GM12864 (cell line): ENCODE data around the gene SBF1.
"Not testable (repeated sequence)": the region's sequence is repeated elsewhere in the genome, so short reads cannot be mapped to it uniquely, and the experiment has no call there.

Source experiments
- DNase-seq: peaks from one replicate; pipeline ENCODE4 v3.0.0-alpha.2; 2011; ENCODE audit warnings: low read depth
- H3K4me3 ChIP-seq: 2 replicates; pipeline ENCODE4 v1.5.1; 2011; ENCODE audit warnings: mild to moderate bottlenecking, low read depth, low read length, control low read depth
- CTCF ChIP-seq: IDR thresholded peaks from 2 replicates; pipeline ENCODE4 v1.5.1; 2011; ENCODE audit warnings: low read depth, mild to moderate bottlenecking, moderate library complexity, low read length, control low read depth, inconsistent platforms; ENCODE audit errors: missing control alignments

The SBF1 gene

GRCh38 chr22:50418624-50419023 is 56.2 kb downstream of the SBF1 start:
- DNase-seq: no peak
- no peak for TF ChIP-seq CTCF
- H3K4me3 ChIP-seq: no peak overlapping the region

GRCh38 chr22:50417411-50418210 is 57.2 kb downstream of the SBF1 start:
- no peak for DNase-seq
- no peak for TF ChIP-seq CTCF
- no peak overlapping the region for H3K4me3 ChIP-seq

GRCh38 chr22:50416996-50417395 is 57.8 kb downstream of the SBF1 start:
- no peak for DNase-seq
- no peak overlapping the region for H3K4me3 ChIP-seq
- no peak for TF ChIP-seq CTCF

- DNase-seq: no peak
- TF ChIP-seq CTCF: no peak
- no peak overlapping the region for H3K4me3 ChIP-seq
These were observed 59.4 kb downstream of the SBF1 start for GRCh38 chr22:50415426-50415825.

- no peak overlapping the region for H3K4me3 ChIP-seq
- no peak for DNase-seq
- TF ChIP-seq CTCF: no peak
These were observed 60.2 kb downstream of the SBF1 start for GRCh38 chr22:50414476-50415248.

GRCh38 chr22:50408954-50409353 is 65.9 kb downstream of the SBF1 start:
- DNase-seq, H3K4me3 ChIP-seq: not testable (repeated sequence)

GRCh38 chr22:50408311-50408710 is 66.5 kb downstream of the SBF1 start:
- no peak for DNase-seq
- no peak overlapping the region for H3K4me3 ChIP-seq
- no peak for TF ChIP-seq CTCF
